Esophagus squamous epithelium (tissue), 4 donors: ENCODE data around the gene TSPYL2.

Source experiments
- POLR2A ChIP-seq, 4 donors: fragments of 450-650 bp; IDR thresholded peaks; one replicate each; pipeline ENCODE4 v1.6.1; 2017; ENCODE audit warnings: antibody characterized with exemption in 4 of 4, mild to moderate bottlenecking in 4 of 4, moderate library complexity in 3 of 4
- TF ChIP-seq, protein P1 (sequence below), 6 experiments: fragments of 450-650 bp in 4 of 6; fragments of 200-600 bp in 2 of 6; sonication (generic) in 2 of 6; IDR thresholded peaks; one replicate each; pipeline ENCODE4 v1.5.1; 2016 to 2019; ENCODE audit warnings: antibody characterized with exemption in 6 of 6, mild to moderate bottlenecking in 4 of 6, moderate library complexity in 4 of 6

DNA sequence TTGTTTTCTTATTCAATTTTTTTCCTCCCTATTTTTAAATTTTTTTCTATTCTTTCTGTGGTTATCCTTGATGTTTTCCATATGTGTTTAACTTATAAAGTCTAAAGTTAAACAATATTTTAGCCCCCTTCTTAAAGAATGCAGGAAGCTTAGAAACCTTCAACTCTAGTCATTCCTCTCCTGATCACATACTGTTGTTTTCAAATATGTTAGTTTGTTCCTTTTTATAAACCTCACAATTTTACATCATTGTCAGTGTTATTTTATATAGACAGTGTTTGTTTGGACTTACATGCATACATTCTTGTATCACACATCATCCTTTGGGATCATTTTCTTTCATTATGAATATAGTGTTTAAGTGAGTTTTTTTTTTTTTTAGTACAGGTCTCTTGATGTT lies 43.3 kb downstream of the TSPYL2 start:
- TF ChIP-seq, protein P1, sequence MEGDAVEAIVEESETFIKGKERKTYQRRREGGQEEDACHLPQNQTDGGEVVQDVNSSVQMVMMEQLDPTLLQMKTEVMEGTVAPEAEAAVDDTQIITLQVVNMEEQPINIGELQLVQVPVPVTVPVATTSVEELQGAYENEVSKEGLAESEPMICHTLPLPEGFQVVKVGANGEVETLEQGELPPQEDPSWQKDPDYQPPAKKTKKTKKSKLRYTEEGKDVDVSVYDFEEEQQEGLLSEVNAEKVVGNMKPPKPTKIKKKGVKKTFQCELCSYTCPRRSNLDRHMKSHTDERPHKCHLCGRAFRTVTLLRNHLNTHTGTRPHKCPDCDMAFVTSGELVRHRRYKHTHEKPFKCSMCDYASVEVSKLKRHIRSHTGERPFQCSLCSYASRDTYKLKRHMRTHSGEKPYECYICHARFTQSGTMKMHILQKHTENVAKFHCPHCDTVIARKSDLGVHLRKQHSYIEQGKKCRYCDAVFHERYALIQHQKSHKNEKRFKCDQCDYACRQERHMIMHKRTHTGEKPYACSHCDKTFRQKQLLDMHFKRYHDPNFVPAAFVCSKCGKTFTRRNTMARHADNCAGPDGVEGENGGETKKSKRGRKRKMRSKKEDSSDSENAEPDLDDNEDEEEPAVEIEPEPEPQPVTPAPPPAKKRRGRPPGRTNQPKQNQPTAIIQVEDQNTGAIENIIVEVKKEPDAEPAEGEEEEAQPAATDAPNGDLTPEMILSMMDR (IDR thresholded peaks at IDR 0.05), result no peak
- TF ChIP-seq POLR2A (IDR thresholded peaks at IDR 0.05), result no peak
